ENCODE results near the gene LRRC47.

Gene LRRC47

GRCh38 chr1:3836421-3836820, 40.1 kb upstream of the LRRC47 start:
- TF ChIP-seq, protein P1, sequence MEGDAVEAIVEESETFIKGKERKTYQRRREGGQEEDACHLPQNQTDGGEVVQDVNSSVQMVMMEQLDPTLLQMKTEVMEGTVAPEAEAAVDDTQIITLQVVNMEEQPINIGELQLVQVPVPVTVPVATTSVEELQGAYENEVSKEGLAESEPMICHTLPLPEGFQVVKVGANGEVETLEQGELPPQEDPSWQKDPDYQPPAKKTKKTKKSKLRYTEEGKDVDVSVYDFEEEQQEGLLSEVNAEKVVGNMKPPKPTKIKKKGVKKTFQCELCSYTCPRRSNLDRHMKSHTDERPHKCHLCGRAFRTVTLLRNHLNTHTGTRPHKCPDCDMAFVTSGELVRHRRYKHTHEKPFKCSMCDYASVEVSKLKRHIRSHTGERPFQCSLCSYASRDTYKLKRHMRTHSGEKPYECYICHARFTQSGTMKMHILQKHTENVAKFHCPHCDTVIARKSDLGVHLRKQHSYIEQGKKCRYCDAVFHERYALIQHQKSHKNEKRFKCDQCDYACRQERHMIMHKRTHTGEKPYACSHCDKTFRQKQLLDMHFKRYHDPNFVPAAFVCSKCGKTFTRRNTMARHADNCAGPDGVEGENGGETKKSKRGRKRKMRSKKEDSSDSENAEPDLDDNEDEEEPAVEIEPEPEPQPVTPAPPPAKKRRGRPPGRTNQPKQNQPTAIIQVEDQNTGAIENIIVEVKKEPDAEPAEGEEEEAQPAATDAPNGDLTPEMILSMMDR (IDR thresholded peaks at IDR 0.05; ENCODE audit: unreplicated experiment in 3 of 3) = no peak
- H3K4me3 Mint-ChIP-seq = no peak overlapping the region
- no peaks in the 10 kb centered on the region for H3K4me1 Mint-ChIP-seq
- H3K9me3 Mint-ChIP-seq = no peaks in the 10 kb centered on the region
- H3K36me3 Mint-ChIP-seq (ENCODE audit: low read depth) = peaks cover 78% of the 10 kb centered on the region
- H3K27ac Mint-ChIP-seq = no peak overlapping the region
- H3K27me3 Mint-ChIP-seq (ENCODE audit: low read depth) = no peaks in the 10 kb centered on the region

DNA sequence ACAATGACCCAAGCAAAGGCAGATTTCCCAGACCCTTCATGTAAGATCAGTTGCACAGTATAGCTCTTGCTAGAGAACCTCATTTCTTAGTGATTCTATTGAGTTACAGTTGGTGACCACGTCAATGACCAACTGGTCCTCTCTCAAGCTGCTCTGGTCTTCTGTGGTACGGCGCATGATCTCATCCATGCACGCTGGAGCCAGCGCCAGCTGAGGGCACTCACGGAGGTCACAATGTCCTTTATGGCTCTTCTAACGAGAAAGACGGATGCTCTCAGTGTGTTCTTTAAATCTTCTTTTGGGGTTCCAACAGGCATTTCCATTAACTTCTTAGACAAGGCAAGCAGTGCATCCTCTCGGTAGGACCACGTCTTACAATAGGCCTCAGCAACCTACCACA, 38.4 kb upstream of the LRRC47 start:
- TF ChIP-seq, protein P1 (IDR thresholded peaks at IDR 0.05; ENCODE audit: unreplicated experiment in 3 of 3) = no peak
- Mint-ChIP-seq H3K9me3 (no peaks in the 10 kb centered on the region), H3K4me1 (no peaks in the 10 kb centered on the region), H3K27me3 (ENCODE audit: low read depth) (no peaks in the 10 kb centered on the region), H3K36me3 (ENCODE audit: low read depth) (peaks cover 81% of the 10 kb centered on the region), H3K4me3 (no peak overlapping the region), H3K27ac (no peak overlapping the region)

- Mint-ChIP-seq H3K9me3 (no peaks in the 10 kb centered on the region), H3K27me3 (ENCODE audit: low read depth) (no peaks in the 10 kb centered on the region), H3K36me3 (ENCODE audit: low read depth) (peaks cover 65% of the 10 kb centered on the region), H3K4me3 (no peak overlapping the region), H3K27ac (no peak overlapping the region), H3K4me1 (no peaks in the 10 kb centered on the region)
- TF ChIP-seq, protein P1 (IDR thresholded peaks at IDR 0.05; ENCODE audit: unreplicated experiment in 3 of 3) = no peak
Measured at GRCh38 chr1:3831689-3832088, 35.4 kb upstream of the LRRC47 start.

GRCh38 chr1:3828391-3828790, 32.1 kb upstream of the LRRC47 start:
- Mint-ChIP-seq H3K27me3 (ENCODE audit: low read depth) (no peaks in the 10 kb centered on the region), H3K9me3 (no peaks in the 10 kb centered on the region), H3K4me3 (no peak overlapping the region), H3K36me3 (ENCODE audit: low read depth) (peaks cover 64% of the 10 kb centered on the region), H3K27ac (no peak overlapping the region), H3K4me1 (no peaks in the 10 kb centered on the region)
- TF ChIP-seq, protein P1 (IDR thresholded peaks at IDR 0.05; ENCODE audit: unreplicated experiment in 3 of 3) = no peak

DNA sequence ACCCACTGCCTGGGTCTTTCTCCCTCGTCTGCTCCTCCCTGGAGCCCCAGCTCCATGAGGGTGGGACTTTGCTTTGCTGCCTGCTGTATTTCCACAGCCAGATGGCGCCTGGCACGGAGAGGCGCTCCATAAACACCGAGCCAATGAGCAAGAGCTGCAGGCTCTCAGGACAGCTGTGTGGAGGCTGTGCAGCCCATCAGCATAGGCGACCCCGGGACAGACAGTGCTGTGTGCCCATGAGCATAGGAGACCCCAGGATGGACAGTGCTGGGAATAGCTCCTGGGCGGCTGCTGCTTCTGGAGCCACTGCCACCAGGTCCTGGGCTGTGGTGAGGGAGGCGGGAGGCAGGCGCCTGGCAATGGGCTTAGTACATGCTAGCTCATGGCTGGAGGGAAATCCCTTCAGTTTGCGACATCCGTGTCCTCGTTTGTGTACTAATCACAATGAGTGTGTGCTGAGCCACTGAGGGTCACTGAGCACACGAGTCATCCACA, 31.6 kb upstream of the LRRC47 start:
- Mint-ChIP-seq H3K36me3 (ENCODE audit: low read depth) (peaks cover 65% of the 10 kb centered on the region), H3K9me3 (no peaks in the 10 kb centered on the region), H3K27me3 (ENCODE audit: low read depth) (no peaks in the 10 kb centered on the region), H3K4me1 (no peaks in the 10 kb centered on the region), H3K27ac (no peak overlapping the region), H3K4me3 (no peak overlapping the region)
- TF ChIP-seq, protein P1 (IDR thresholded peaks at IDR 0.05; ENCODE audit: unreplicated experiment in 3 of 3) = no peak

DNA sequence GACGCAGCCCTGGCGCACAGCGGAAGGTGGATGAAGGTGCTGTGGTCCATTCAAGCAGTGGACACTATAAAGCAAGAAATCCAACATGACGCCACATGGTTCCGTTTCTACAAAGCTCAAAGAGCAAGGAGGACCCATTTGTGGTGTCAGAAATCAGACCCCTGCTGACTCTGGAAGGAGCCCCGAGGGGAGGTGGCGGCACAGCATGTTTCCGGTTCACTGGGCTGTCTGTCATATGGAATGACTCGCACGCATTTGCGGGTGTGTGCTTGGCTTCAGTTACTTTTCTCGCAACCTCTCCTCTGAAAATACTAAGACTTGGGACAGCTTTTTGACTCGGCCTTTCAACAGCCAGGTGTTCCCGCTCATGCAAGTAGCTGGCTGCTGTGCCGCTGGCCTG, 29.1 kb upstream of the LRRC47 start:
- H3K9me3 Mint-ChIP-seq = no peaks in the 10 kb centered on the region
- no peaks in the 10 kb centered on the region for H3K27me3 Mint-ChIP-seq (ENCODE audit: low read depth)
- H3K4me1 Mint-ChIP-seq = peaks cover 7% of the 10 kb centered on the region

More for the DNA sequence above, 29.1 kb upstream of the LRRC47 start:
- Mint-ChIP-seq H3K4me3 (no peak overlapping the region), H3K36me3 (ENCODE audit: low read depth) (peaks cover 63% of the 10 kb centered on the region), H3K27ac (no peak overlapping the region)
- TF ChIP-seq, protein P1 (IDR thresholded peaks at IDR 0.05; ENCODE audit: unreplicated experiment in 3 of 3) = no peak

All from nephron (organoid).